Calu3 (cell line): ENCODE results near the gene RXRA. TPM values are rescaled to one million over a fixed set of nuclear protein-coding genes. Genes with fewer than 3 reads are reported as not detected.
A peak's percentile ranks its signal among the peaks of the same experiment; 100 is the strongest.

ENCODE experiments used
- BruUV-seq: library from RNA; stranded (reverse); fragments of 400-500 nt; replicated peaks from 2 replicates; lab custom pipeline; 2021; lab: Mats Ljungman, UMichigan
- CTCF ChIA-PET: fragments of 300-600 bp; sonication (Branson Sonifier 250); formaldehyde crosslinking; loops from one replicate; lab custom pipeline; 2022; ENCODE audit warnings: antibody characterized with exemption; lab: Charles Lee
- DNase-seq: peaks from one replicate; pipeline ENCODE4 v3.0.0; 2022
- H3K27ac Mint-ChIP-seq: one replicate; pipeline ENCODE4 v1.8.0; 2022; ENCODE audit warnings: mixed read lengths; ENCODE audit not compliant: unreplicated experiment
- H3K27me3 Mint-ChIP-seq: one replicate; pipeline ENCODE4 v1.8.0; 2022; ENCODE audit warnings: mixed read lengths; ENCODE audit not compliant: unreplicated experiment
- H3K36me3 Mint-ChIP-seq: one replicate; pipeline ENCODE4 v1.8.0; 2022; ENCODE audit warnings: mild to moderate bottlenecking, moderate library complexity, mixed read lengths; ENCODE audit not compliant: insufficient read depth, unreplicated experiment
- H3K4me1 Mint-ChIP-seq: one replicate; pipeline ENCODE4 v1.8.0; 2022; ENCODE audit warnings: mild to moderate bottlenecking, low read depth, mixed read lengths; ENCODE audit not compliant: unreplicated experiment
- H3K4me3 Mint-ChIP-seq: one replicate; pipeline ENCODE4 v1.8.0; 2022; ENCODE audit warnings: mild to moderate bottlenecking, low read depth, moderate library complexity, mixed read lengths; ENCODE audit not compliant: unreplicated experiment
- H3K9me3 Mint-ChIP-seq: one replicate; pipeline ENCODE4 v1.8.0; 2022; ENCODE audit warnings: low read depth, mixed read lengths; ENCODE audit not compliant: unreplicated experiment
- CTCF ChIP-seq: fragments of 200-600 bp; IDR thresholded peaks from one replicate; pipeline ENCODE4 v1.8.0; 2022; ENCODE audit warnings: antibody characterized with exemption; ENCODE audit not compliant: unreplicated experiment
- intact Hi-C: fragments of 100-400 bp; cut with micrococcal nuclease; formaldehyde crosslinking; loops from one replicate; pipeline ENCODE4 v1.10.0; 2022; ENCODE audit not compliant: unreplicated experiment
- total RNA-seq: library from RNA; stranded (reverse); gene quantifications from 2 replicates; pipeline ENCODE4 v1.2.3, GENCODE V29; 2022

Gene RXRA
- total RNA-seq, 1 experiment from 2014 or later: 15.0 TPM

GRCh38 chr9:134324359-134325095 lies 1.7 kb upstream of the RXRA start:
- intact Hi-C loops: loop anchor here (10.0 kb wide), 1 partner anchor 110 kb away; no protein-coding TSS in a partner anchor
- Mint-ChIP-seq H3K36me3 (peaks cover 15% of the 10 kb centered on the region), H3K4me3 (peak overlapping the region; percentile 54), H3K9me3 (no peaks in the 10 kb centered on the region), H3K4me1 (peaks cover 8% of the 10 kb centered on the region), H3K27me3 (no peaks in the 10 kb centered on the region), H3K27ac (no peak overlapping the region)
- no TSS peak for BruUV-seq
- CTCF ChIA-PET: interaction anchor here (0.9 to 1.1 kb wide), 2 partner anchors 53 to 119 kb away, joined by 3 to 4 read pairs; no protein-coding TSS in a partner anchor
- TF ChIP-seq CTCF: no peak
- DNase-seq: no peak

GRCh38 chr9:134325096-134325812 lies 1.0 kb upstream of the RXRA start:
- Mint-ChIP-seq H3K9me3 (no peaks in the 10 kb centered on the region), H3K4me1 (peaks cover 15% of the 10 kb centered on the region), H3K36me3 (peaks cover 15% of the 10 kb centered on the region), H3K27me3 (no peaks in the 10 kb centered on the region), H3K4me3 (peak overlapping the region; percentile 54), H3K27ac (no peak overlapping the region)
- intact Hi-C loops: loop anchor here (10.0 kb wide), 1 partner anchor 110 kb away; no protein-coding TSS in a partner anchor
- CTCF ChIA-PET: interaction anchor here (0.6 kb wide), 1 partner anchor 154 kb away, joined by 3 read pairs; no protein-coding TSS in a partner anchor
- TF ChIP-seq CTCF: no peak
- BruUV-seq: no TSS peak
- DNase-seq: peak; percentile 37

GRCh38 chr9:134326724-134327601 lies 708 bp downstream of the RXRA start:
- BruUV-seq: no TSS peak
- CTCF ChIA-PET: no interaction called here
- H3K27ac Mint-ChIP-seq: no peak overlapping the region
- H3K4me3 Mint-ChIP-seq: peak overlapping the region; percentile 69
- TF ChIP-seq CTCF: no peak
- intact Hi-C loops: loop anchor here (10.0 kb wide), 1 partner anchor 108 kb away; no protein-coding TSS in a partner anchor
- DNase-seq: no peak
- H3K4me1 Mint-ChIP-seq: peaks cover 19% of the 10 kb centered on the region
- H3K36me3 Mint-ChIP-seq: peaks cover 15% of the 10 kb centered on the region
- no peaks in the 10 kb centered on the region for H3K27me3 Mint-ChIP-seq
- H3K9me3 Mint-ChIP-seq: no peaks in the 10 kb centered on the region

- Mint-ChIP-seq H3K4me1 (peaks cover 19% of the 10 kb centered on the region), H3K4me3 (peak overlapping the region; percentile 69), H3K9me3 (no peaks in the 10 kb centered on the region), H3K27ac (no peak overlapping the region), H3K27me3 (no peaks in the 10 kb centered on the region), H3K36me3 (peaks cover 15% of the 10 kb centered on the region)
- TSS peak; percentile 30 for BruUV-seq
- no peak for TF ChIP-seq CTCF
- CTCF ChIA-PET: interaction anchor here (0.5 to 1.1 kb wide), 6 partner anchors 28 to 268 kb away, joined by 3 to 6 read pairs (median 3); partner anchors contain the start of gene RNU6ATAC
- intact Hi-C loops: loop anchor here (10.0 kb wide), 1 partner anchor 107 kb away; no protein-coding TSS in a partner anchor
- DNase-seq: no peak
Observed at GRCh38 chr9:134327671-134328231, 1.5 kb downstream of the RXRA start.
